GM23338 (cell line): ENCODE data around the gene KIT. TPM values are rescaled to one million over a fixed set of nuclear protein-coding genes. Genes with fewer than 3 reads are reported as not detected.

Experiments used
- ATAC-seq: fragments of 200-7000 bp; cut with Tn5 transposase; 3 replicates; pipeline ENCODE4 v1.9.1; 2020
- DNase-seq: peaks from one replicate; pipeline ENCODE4 v3.0.0-alpha.2; 2015; ENCODE audit warnings: low spot score
- H2AFZ ChIP-seq: fragments of 200-600 bp; sonication (generic); 2 replicates; pipeline ENCODE4 v1.8.0; 2016; ENCODE audit warnings: antibody characterized with exemption, mild to moderate bottlenecking, moderate library complexity
- H3F3A ChIP-seq: fragments of 200-600 bp; sonication (generic); replicated peaks from 2 replicates; pipeline ENCODE4 v1.8.0; 2017; ENCODE audit warnings: antibody characterized with exemption, mixed run types, low read depth
- H3K27ac ChIP-seq: fragments of 200-600 bp; sonication (generic); 2 replicates; pipeline ENCODE4 v1.6.1; 2016; ENCODE audit warnings: low read depth
- H3K27me3 ChIP-seq: fragments of 200-600 bp; sonication (generic); 2 replicates; pipeline ENCODE4 v1.8.0; 2016; ENCODE audit warnings: mild to moderate bottlenecking, mixed run types, moderate library complexity; ENCODE audit not compliant: insufficient read depth
- H3K36me3 ChIP-seq: fragments of 200-600 bp; sonication (generic); 2 replicates; pipeline ENCODE4 v1.8.0; 2016; ENCODE audit warnings: mild to moderate bottlenecking; ENCODE audit not compliant: insufficient read depth
- H3K4me1 ChIP-seq: fragments of 200-600 bp; sonication (generic); 2 replicates; pipeline ENCODE4 v1.8.0; 2016; ENCODE audit warnings: mild to moderate bottlenecking, moderate library complexity; ENCODE audit not compliant: insufficient read depth
- H3K4me2 ChIP-seq: fragments of 200-600 bp; sonication (generic); 2 replicates; pipeline ENCODE4 v1.7.1; 2017; ENCODE audit warnings: mixed run types
- H3K4me3 ChIP-seq: fragments of 200-600 bp; sonication (generic); 2 replicates; pipeline ENCODE4 v1.6.1; 2016; ENCODE audit warnings: mixed run types
- H3K79me2 ChIP-seq: fragments of 200-600 bp; sonication (generic); replicated peaks from 2 replicates; pipeline ENCODE4 v1.8.0; 2017; ENCODE audit warnings: mild to moderate bottlenecking; ENCODE audit not compliant: insufficient read depth
- H3K9me2 ChIP-seq: fragments of 200-600 bp; sonication (generic); 2 replicates; pipeline ENCODE4 v1.8.0; 2017; ENCODE audit not compliant: insufficient read depth
- H4K20me1 ChIP-seq: fragments of 200-600 bp; sonication (generic); replicated peaks from 2 replicates; pipeline ENCODE4 v1.8.0; 2017; ENCODE audit warnings: mild to moderate bottlenecking; ENCODE audit not compliant: insufficient read depth
- H3K27ac Mint-ChIP-seq: 2 replicates; pipeline ENCODE4 v1.8.0; 2020; ENCODE audit warnings: inconsistent platforms, mild to moderate bottlenecking, moderate library complexity, mixed read lengths
- H3K27me3 Mint-ChIP-seq: 3 replicates; pipeline ENCODE4 v1.8.0; 2022; ENCODE audit warnings: low read depth, mild to moderate bottlenecking, moderate library complexity, mixed read lengths, inconsistent platforms; ENCODE audit not compliant: insufficient read depth, poor library complexity
- H3K36me3 Mint-ChIP-seq: 3 replicates; pipeline ENCODE4 v1.8.0; 2021; ENCODE audit warnings: low read depth, mild to moderate bottlenecking, inconsistent platforms, moderate library complexity, mixed read lengths
- H3K4me1 Mint-ChIP-seq: 3 replicates; pipeline ENCODE4 v1.8.0; 2020; ENCODE audit warnings: mild to moderate bottlenecking, inconsistent platforms, mixed read lengths
- H3K4me3 Mint-ChIP-seq: 3 replicates; pipeline ENCODE4 v1.8.0; 2021; ENCODE audit warnings: moderate library complexity, mild to moderate bottlenecking, inconsistent platforms, mixed read lengths
- H3K9me3 Mint-ChIP-seq: 3 replicates; pipeline ENCODE4 v1.8.0; 2020; ENCODE audit warnings: moderate library complexity, mild to moderate bottlenecking, inconsistent platforms, mixed read lengths
- CREB1 ChIP-seq: fragments of 250-450 bp; sonication (Bioruptor Pico); IDR thresholded peaks from 2 replicates; pipeline ENCODE4 v1.5.0; 2020; ENCODE audit warnings: low read depth, mild to moderate bottlenecking, moderate library complexity
- polyA plus RNA-seq: library from polyadenylated mRNA; unstranded; fragments of >200 nt; fragmentation: Nextera tagmentation; extraction: Ambion mirVana; gene quantifications from 2 replicates; pipeline ENCODE4 v1.2.1, GENCODE V29; 2016
- total RNA-seq: library from RNA; depleted of rRNA; stranded (reverse); fragments of >200 nt; shearing (Covaris generic); gene quantifications from 2 replicates; pipeline ENCODE4 v1.2.3, GENCODE V29; 2014
- TF ChIP-seq, protein P1 (sequence below): fragments of 250-450 bp; sonication (Bioruptor Pico); IDR thresholded peaks from 2 replicates; pipeline ENCODE4 v1.5.0; 2020; ENCODE audit warnings: mild to moderate bottlenecking, moderate library complexity
- TF ChIP-seq, protein P2 (sequence below): IDR thresholded peaks from one replicate; pipeline ENCODE4 v1.6.1; 2018; ENCODE audit warnings: antibody characterized with exemption; ENCODE audit not compliant: unreplicated experiment

Gene KIT
- total and polyA plus RNA-seq, 2 experiments from 2014 or later, result 9.0 to 28.4 TPM

DNA sequence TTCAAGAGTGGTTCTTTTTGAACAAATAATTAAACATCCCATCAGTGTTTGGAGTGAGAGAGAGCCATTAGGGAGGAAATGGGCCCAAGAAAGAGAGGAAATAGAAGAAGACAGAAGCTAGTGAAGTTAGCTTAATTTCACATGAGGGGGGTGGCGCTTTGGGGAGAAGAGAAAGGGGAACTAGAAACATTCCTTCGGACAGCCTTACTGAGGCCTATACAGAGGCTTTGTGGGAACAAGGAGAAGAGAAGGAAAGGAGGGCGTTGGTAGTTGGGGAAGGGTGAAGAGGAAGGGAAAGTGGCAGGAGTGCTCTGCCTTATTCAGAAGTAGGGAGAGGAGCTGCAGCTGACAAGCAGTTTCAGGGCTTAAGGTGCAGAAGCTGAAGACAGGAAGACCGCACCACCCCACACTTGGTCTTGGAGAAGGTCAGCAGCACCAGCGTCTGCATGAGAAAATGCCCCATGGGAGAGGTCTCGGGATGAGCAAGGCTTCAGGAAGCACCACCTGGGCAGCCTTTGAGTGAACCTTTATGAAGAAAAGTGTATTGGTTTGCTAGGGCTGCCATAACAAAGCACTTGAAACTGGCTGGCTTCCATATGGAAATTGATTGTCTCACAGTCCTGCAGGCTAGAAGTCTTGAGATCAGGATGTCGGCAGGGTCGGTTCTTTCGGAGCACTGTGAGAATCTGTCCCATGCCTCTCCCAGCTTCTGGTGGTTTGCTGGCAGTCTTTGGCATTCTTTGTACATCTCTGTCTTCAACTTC lies 85.1 kb downstream of the KIT start:
- Mint-ChIP-seq H3K27ac (no peak overlapping the region), H3K4me3 (no peak overlapping the region), H3K4me1 (peaks cover 24% of the 10 kb centered on the region), H3K27me3 (peaks cover 2% of the 10 kb centered on the region), H3K36me3 (peaks cover 45% of the 10 kb centered on the region), H3K9me3 (peaks cover 15% of the 10 kb centered on the region)
- TF ChIP-seq, protein P1, sequence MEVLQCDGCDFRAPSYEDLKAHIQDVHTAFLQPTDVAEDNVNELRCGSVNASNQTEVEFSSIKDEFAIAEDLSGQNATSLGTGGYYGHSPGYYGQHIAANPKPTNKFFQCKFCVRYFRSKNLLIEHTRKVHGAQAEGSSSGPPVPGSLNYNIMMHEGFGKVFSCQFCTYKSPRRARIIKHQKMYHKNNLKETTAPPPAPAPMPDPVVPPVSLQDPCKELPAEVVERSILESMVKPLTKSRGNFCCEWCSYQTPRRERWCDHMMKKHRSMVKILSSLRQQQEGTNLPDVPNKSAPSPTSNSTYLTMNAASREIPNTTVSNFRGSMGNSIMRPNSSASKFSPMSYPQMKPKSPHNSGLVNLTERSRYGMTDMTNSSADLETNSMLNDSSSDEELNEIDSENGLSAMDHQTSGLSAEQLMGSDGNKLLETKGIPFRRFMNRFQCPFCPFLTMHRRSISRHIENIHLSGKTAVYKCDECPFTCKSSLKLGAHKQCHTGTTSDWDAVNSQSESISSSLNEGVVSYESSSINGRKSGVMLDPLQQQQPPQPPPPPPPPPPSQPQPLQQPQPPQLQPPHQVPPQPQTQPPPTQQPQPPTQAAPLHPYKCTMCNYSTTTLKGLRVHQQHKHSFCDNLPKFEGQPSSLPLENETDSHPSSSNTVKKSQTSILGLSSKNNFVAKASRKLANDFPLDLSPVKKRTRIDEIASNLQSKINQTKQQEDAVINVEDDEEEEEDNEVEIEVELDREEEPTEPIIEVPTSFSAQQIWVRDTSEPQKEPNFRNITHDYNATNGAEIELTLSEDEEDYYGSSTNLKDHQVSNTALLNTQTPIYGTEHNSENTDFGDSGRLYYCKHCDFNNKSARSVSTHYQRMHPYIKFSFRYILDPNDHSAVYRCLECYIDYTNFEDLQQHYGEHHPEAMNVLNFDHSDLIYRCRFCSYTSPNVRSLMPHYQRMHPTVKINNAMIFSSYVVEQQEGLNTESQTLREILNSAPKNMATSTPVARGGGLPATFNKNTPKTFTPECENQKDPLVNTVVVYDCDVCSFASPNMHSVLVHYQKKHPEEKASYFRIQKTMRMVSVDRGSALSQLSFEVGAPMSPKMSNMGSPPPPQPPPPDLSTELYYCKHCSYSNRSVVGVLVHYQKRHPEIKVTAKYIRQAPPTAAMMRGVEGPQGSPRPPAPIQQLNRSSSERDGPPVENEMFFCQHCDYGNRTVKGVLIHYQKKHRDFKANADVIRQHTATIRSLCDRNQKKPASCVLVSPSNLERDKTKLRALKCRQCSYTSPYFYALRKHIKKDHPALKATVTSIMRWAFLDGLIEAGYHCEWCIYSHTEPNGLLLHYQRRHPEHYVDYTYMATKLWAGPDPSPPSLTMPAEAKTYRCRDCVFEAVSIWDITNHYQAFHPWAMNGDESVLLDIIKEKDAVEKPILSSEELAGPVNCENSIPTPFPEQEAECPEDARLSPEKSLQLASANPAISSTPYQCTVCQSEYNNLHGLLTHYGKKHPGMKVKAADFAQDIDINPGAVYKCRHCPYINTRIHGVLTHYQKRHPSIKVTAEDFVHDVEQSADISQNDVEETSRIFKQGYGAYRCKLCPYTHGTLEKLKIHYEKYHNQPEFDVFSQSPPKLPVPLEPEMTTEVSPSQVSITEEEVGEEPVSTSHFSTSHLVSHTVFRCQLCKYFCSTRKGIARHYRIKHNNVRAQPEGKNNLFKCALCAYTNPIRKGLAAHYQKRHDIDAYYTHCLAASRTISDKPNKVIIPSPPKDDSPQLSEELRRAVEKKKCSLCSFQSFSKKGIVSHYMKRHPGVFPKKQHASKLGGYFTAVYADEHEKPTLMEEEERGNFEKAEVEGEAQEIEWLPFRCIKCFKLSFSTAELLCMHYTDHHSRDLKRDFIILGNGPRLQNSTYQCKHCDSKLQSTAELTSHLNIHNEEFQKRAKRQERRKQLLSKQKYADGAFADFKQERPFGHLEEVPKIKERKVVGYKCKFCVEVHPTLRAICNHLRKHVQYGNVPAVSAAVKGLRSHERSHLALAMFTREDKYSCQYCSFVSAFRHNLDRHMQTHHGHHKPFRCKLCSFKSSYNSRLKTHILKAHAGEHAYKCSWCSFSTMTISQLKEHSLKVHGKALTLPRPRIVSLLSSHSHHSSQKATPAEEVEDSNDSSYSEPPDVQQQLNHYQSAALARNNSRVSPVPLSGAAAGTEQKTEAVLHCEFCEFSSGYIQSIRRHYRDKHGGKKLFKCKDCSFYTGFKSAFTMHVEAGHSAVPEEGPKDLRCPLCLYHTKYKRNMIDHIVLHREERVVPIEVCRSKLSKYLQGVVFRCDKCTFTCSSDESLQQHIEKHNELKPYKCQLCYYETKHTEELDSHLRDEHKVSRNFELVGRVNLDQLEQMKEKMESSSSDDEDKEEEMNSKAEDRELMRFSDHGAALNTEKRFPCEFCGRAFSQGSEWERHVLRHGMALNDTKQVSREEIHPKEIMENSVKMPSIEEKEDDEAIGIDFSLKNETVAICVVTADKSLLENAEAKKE, result peak; percentile 67
- TF ChIP-seq CREB1 (CRISPR knock-in tag), result no peak
- TF ChIP-seq, protein P2, sequence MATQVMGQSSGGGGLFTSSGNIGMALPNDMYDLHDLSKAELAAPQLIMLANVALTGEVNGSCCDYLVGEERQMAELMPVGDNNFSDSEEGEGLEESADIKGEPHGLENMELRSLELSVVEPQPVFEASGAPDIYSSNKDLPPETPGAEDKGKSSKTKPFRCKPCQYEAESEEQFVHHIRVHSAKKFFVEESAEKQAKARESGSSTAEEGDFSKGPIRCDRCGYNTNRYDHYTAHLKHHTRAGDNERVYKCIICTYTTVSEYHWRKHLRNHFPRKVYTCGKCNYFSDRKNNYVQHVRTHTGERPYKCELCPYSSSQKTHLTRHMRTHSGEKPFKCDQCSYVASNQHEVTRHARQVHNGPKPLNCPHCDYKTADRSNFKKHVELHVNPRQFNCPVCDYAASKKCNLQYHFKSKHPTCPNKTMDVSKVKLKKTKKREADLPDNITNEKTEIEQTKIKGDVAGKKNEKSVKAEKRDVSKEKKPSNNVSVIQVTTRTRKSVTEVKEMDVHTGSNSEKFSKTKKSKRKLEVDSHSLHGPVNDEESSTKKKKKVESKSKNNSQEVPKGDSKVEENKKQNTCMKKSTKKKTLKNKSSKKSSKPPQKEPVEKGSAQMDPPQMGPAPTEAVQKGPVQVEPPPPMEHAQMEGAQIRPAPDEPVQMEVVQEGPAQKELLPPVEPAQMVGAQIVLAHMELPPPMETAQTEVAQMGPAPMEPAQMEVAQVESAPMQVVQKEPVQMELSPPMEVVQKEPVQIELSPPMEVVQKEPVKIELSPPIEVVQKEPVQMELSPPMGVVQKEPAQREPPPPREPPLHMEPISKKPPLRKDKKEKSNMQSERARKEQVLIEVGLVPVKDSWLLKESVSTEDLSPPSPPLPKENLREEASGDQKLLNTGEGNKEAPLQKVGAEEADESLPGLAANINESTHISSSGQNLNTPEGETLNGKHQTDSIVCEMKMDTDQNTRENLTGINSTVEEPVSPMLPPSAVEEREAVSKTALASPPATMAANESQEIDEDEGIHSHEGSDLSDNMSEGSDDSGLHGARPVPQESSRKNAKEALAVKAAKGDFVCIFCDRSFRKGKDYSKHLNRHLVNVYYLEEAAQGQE, result no peak
- Histone ChIP-seq H3K36me3 (peaks cover 4% of the 10 kb centered on the region; the same call in 1 of the 2 replicates), H4K20me1 (no peaks in the 10 kb centered on the region), H3K27me3 (no peaks in the 10 kb centered on the region), H3K9me2 (peaks cover 8% of the 10 kb centered on the region), H3K27ac (0 out of 2 replicates have a peak overlapping the region, but pooled peaks have one; percentile 34), H3F3A (no peaks in the 10 kb centered on the region), H3K4me1 (peaks cover 19% of the 10 kb centered on the region), H2AFZ (no peak overlapping the region), H3K4me3 (no peak overlapping the region), H3K79me2 (no peaks in the 10 kb centered on the region), H3K4me2 (no peak overlapping the region)
- ATAC-seq (no peak; the same call in 2 of the 3 replicates), DNase-seq (no peak)
